GM12878 (cell line): ENCODE results near the gene PACS1. TPM values are rescaled to one million over a fixed set of nuclear protein-coding genes. Genes with fewer than 3 reads are reported as not detected.

ENCODE experiments used
- ATAC-seq: fragments of 200-7000 bp; cut with Tn5 transposase; 3 replicates; pipeline ENCODE4 v1.9.1; 2020; ENCODE audit warnings: mild to moderate bottlenecking, moderate library complexity
- BruUV-seq: library from RNA; stranded (reverse); fragments of 400-500 nt; replicated peaks from 2 replicates; lab custom pipeline; 2021; lab: Mats Ljungman, UMichigan
- CTCF ChIA-PET: fragments of 300-600 bp; sonication (Branson Sonifier 250); formaldehyde crosslinking; extraction: SDS; loops from one replicate; lab custom pipeline; 2021; ENCODE audit warnings: inconsistent platforms; lab: Yijun Ruan, JAX
- POLR2A ChIA-PET: fragments of 350-600 bp; formaldehyde crosslinking; extraction: SDS; loops from one replicate; lab custom pipeline; 2021; ENCODE audit warnings: inconsistent platforms; lab: Charles Lee
- RAD21 ChIA-PET: fragments of 300-600 bp; sonication (Branson Sonifier 250); formaldehyde crosslinking; loops from one replicate; lab custom pipeline; 2023; ENCODE audit warnings: antibody characterized with exemption; ENCODE audit not compliant: unreplicated experiment; lab: Charles Lee
- SMC1A ChIA-PET: fragments of 300-600 bp; sonication (Branson Sonifier 250); formaldehyde crosslinking; loops from one replicate; lab custom pipeline; 2023; ENCODE audit not compliant: unreplicated experiment, uncharacterized antibody; lab: Charles Lee
- DNase-seq: peaks from one replicate; pipeline ENCODE4 v3.0.0-alpha.2; 2011; ENCODE audit warnings: low read depth, low spot score
- FAIRE-seq: peaks from 3 replicates; lab custom pipeline; 2011; peaks lifted over from hg19 to GRCh38; lab: Jason Lieb, UNC
- H2AFZ ChIP-seq: 2 replicates; pipeline ENCODE4 v1.6.0; 2011; ENCODE audit warnings: low read depth, low read length, control low read depth; ENCODE audit not compliant: control insufficient read depth
- H3K27ac ChIP-seq: 2 replicates; pipeline ENCODE4 v1.5.1; 2011; ENCODE audit warnings: control low read depth; ENCODE audit not compliant: control insufficient read depth, insufficient read depth
- H3K27me3 ChIP-seq, 2 experiments: replicated peaks in 1 of 2; 2 replicates each; pipeline versions ENCODE4 v1.6.0 to v1.6.1; 2011; ENCODE audit warnings: low read length in 1 of 2; ENCODE audit not compliant: control insufficient read depth in 2 of 2, insufficient read depth in 2 of 2
- H3K36me3 ChIP-seq, 2 experiments: 2 replicates each; pipeline ENCODE4 v1.5.1; 2011; ENCODE audit warnings: low read length in 1 of 2; ENCODE audit not compliant: control insufficient read depth in 2 of 2, insufficient read depth in 2 of 2
- H3K4me1 ChIP-seq: 2 replicates; pipeline ENCODE4 v1.6.1; 2011; ENCODE audit warnings: mild to moderate bottlenecking, low read length, moderate library complexity, mixed read lengths; ENCODE audit not compliant: control insufficient read depth, insufficient read depth
- H3K4me2 ChIP-seq: 2 replicates; pipeline ENCODE4 v1.6.0; 2011; ENCODE audit warnings: control low read depth; ENCODE audit not compliant: control insufficient read depth, insufficient read depth
- H3K4me3 ChIP-seq: fragments of 200-600 bp; sonication (generic); 2 replicates; pipeline ENCODE4 v1.5.1; 2016
- H3K79me2 ChIP-seq: 2 replicates; pipeline ENCODE4 v1.6.0; 2011; ENCODE audit warnings: low read length; ENCODE audit not compliant: control insufficient read depth, insufficient read depth
- H3K9ac ChIP-seq: 2 replicates; pipeline ENCODE4 v1.8.0; 2011; ENCODE audit warnings: low read length, control low read depth, mixed read lengths; ENCODE audit not compliant: control insufficient read depth, insufficient read depth
- H3K9me3 ChIP-seq: replicated peaks from 3 replicates; pipeline ENCODE4 v1.5.1; 2011; ENCODE audit warnings: mild to moderate bottlenecking, low read length; ENCODE audit not compliant: control insufficient read depth, insufficient read depth
- H4K20me1 ChIP-seq: 2 replicates; pipeline ENCODE4 v1.6.0; 2011; ENCODE audit not compliant: control insufficient read depth, insufficient read depth
- CBFB ChIP-seq: IDR thresholded peaks from 2 replicates; pipeline ENCODE4 v1.6.1; 2016; ENCODE audit warnings: antibody characterized with exemption, low read depth
- FOXK2 ChIP-seq: fragments of 450-650 bp; IDR thresholded peaks from 2 replicates; pipeline ENCODE4 v1.6.1; 2017; ENCODE audit warnings: mild to moderate bottlenecking, moderate library complexity
- IKZF2 ChIP-seq, 2 experiments: fragments of 450-650 bp; IDR thresholded peaks; 2 replicates each; pipeline ENCODE4 v1.6.1; 2017; ENCODE audit warnings: mild to moderate bottlenecking in 2 of 2, moderate library complexity in 2 of 2
- POLR2A ChIP-seq: IDR thresholded peaks from 2 replicates; pipeline ENCODE4 v1.6.1; 2011; ENCODE audit warnings: low read depth, mild to moderate bottlenecking, low read length
- POLR2AphosphoS2 ChIP-seq: IDR thresholded peaks from 2 replicates; pipeline ENCODE4 v1.6.1; 2011; ENCODE audit warnings: low read depth, mild to moderate bottlenecking, low read length, improper control_type of control experiment, moderate library complexity
- SMARCA5 ChIP-seq: fragments of 450-650 bp; IDR thresholded peaks from 2 replicates; pipeline ENCODE4 v1.6.1; 2017; ENCODE audit warnings: mild to moderate bottlenecking
- SREBF2 ChIP-seq: IDR thresholded peaks from 2 replicates; pipeline ENCODE4 v1.6.1; 2012; ENCODE audit warnings: mild to moderate bottlenecking, low read length
- SRF ChIP-seq, 2 experiments: IDR thresholded peaks; 2 replicates each; pipeline ENCODE4 v1.6.1; 2011; ENCODE audit warnings: low read depth in 2 of 2, low read length in 2 of 2, mild to moderate bottlenecking in 1 of 2, moderate library complexity in 1 of 2
- TBL1XR1 ChIP-seq: IDR thresholded peaks from 2 replicates; pipeline ENCODE4 v1.6.1; 2012; ENCODE audit warnings: low read depth, low read length, improper control_type of control experiment
- USF1 ChIP-seq: IDR thresholded peaks from 2 replicates; pipeline ENCODE4 v1.6.1; 2011; ENCODE audit warnings: borderline replicate concordance, low read depth, mild to moderate bottlenecking, moderate library complexity, mixed read lengths, low read length; ENCODE audit not compliant: insufficient read depth; ENCODE audit errors: extremely low read length
- ZNF274 ChIP-seq: IDR thresholded peaks from one replicate; pipeline ENCODE4 v1.8.0; 2011; ENCODE audit not compliant: insufficient read length, insufficient read depth
- WGBS: methylation state at CpG from one replicate; pipeline ENCODE4 v1.1.6; 2016; ENCODE audit warnings: low lambda C conversion rate; ENCODE audit not compliant: insufficient replicate concordance, insufficient coverage; ENCODE audit errors: missing lambda C conversion rate; 5-methylcytosine and 5-hydroxymethylcytosine counted together
- in situ Hi-C: fragments of 300-500 bp; cut with MboI; formaldehyde crosslinking; loops from 9 replicates; pipeline ENCODE4 v1.14.3; 2018; ENCODE audit warnings: mixed read lengths
- intact Hi-C: fragments of 100-400 bp; cut with micrococcal nuclease; formaldehyde crosslinking; loops from one replicate; pipeline ENCODE4 v1.14.2; 2022; ENCODE audit not compliant: unreplicated experiment
- polyA plus RNA-seq, 11 experiments: library from polyadenylated mRNA; depleted of rRNA in 4 of 11; unstranded in 6 of 11; stranded (reverse) in 5 of 11; fragments of >200 nt; fragmentation: Nextera tagmentation in 4 of 11; fragmentation: Illumina TruSeq in 1 of 11; extraction: Ambion mirVana in 4 of 11; extraction: Trizol in 1 of 11; gene quantifications; 1 replicate in 1 of 11; 2 replicates in 10 of 11; pipeline versions ENCODE4 v1.2.1 to v1.2.3, GENCODE V29; 2011 to 2016; ENCODE audit warnings: inconsistent platforms in 2 of 11, missing spikeins in 2 of 11, low read depth in 1 of 11
- total RNA-seq, 4 experiments: library from RNA; depleted of rRNA in 3 of 4; stranded (reverse); fragments of >200 nt in 3 of 4; fragmentation: Illumina TruSeq in 1 of 4; extraction: Trizol in 1 of 4; gene quantifications; 2 replicates each; pipeline versions ENCODE4 v1.2.1 to v1.2.3, GENCODE V29; 2013 to 2021
- TF ChIP-seq, protein P1 (sequence below): IDR thresholded peaks from 2 replicates; pipeline ENCODE4 v1.6.1; 2012; ENCODE audit warnings: improper control_type of control experiment, low read depth, low read length; ENCODE audit not compliant: insufficient replicate concordance

The PACS1 gene
- total and polyA plus RNA-seq, 10 of the 15 experiments (the other 5 are each of a cell fraction or from before 2014, with no cell fraction given), result 1.1 to 74.3 (median 17.9) TPM

DNA sequence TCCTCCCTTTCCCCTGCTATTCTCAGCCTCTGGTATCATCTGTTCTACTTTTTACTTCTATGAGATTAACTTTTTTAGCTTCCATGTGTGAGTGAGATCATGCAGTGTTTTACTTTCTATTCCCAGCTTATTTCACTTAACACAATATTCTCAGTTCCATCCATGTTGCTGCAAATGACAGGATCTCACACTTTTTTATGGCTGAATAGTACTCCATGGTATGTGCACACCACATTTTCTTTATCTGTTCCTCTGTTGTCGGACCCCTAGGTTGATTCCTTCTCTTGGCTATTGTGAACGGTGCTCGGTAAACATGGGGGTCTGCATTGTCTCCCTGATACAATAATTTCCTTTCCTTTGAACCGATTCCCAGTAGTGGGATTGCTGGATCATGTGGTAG lies 117.4 kb downstream of the PACS1 start (continued):
- TF ChIP-seq, protein P1, sequence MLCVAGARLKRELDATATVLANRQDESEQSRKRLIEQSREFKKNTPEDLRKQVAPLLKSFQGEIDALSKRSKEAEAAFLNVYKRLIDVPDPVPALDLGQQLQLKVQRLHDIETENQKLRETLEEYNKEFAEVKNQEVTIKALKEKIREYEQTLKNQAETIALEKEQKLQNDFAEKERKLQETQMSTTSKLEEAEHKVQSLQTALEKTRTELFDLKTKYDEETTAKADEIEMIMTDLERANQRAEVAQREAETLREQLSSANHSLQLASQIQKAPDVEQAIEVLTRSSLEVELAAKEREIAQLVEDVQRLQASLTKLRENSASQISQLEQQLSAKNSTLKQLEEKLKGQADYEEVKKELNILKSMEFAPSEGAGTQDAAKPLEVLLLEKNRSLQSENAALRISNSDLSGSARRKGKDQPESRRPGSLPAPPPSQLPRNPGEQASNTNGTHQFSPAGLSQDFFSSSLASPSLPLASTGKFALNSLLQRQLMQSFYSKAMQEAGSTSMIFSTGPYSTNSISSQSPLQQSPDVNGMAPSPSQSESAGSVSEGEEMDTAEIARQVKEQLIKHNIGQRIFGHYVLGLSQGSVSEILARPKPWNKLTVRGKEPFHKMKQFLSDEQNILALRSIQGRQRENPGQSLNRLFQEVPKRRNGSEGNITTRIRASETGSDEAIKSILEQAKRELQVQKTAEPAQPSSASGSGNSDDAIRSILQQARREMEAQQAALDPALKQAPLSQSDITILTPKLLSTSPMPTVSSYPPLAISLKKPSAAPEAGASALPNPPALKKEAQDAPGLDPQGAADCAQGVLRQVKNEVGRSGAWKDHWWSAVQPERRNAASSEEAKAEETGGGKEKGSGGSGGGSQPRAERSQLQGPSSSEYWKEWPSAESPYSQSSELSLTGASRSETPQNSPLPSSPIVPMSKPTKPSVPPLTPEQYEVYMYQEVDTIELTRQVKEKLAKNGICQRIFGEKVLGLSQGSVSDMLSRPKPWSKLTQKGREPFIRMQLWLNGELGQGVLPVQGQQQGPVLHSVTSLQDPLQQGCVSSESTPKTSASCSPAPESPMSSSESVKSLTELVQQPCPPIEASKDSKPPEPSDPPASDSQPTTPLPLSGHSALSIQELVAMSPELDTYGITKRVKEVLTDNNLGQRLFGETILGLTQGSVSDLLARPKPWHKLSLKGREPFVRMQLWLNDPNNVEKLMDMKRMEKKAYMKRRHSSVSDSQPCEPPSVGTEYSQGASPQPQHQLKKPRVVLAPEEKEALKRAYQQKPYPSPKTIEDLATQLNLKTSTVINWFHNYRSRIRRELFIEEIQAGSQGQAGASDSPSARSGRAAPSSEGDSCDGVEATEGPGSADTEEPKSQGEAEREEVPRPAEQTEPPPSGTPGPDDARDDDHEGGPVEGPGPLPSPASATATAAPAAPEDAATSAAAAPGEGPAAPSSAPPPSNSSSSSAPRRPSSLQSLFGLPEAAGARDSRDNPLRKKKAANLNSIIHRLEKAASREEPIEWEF, result no peak
- TF ChIP-seq, all 136 proteins: peak for 0

DNA sequence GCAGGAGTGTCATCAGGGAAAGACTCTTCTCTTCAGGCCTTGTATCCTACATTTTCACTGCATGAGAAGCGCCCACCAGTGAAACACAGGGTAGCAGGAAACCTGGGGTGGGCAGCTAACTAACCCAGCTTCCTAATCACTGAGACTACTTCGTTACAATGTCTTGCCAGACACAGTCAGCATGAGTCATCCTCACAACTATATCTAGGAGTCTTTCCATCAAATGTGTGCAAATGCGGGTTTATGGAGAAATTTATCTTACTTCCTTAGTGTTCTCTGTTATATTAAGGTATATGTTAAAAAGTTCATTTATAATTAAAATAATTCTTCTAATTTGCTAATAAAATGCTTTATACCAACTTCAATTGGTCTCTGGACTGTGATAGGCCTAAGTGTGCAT lies 118.5 kb downstream of the PACS1 start:
- FAIRE-seq, result no peak

More for the DNA sequence above, 118.5 kb downstream of the PACS1 start:
- BruUV-seq, result no TSS peak
- ChIA-PET POLR2A (interaction anchor here (0.6 to 0.7 kb wide), 3 partner anchors 40 to 268 kb away, joined by 4 to 5 read pairs (median 4); no protein-coding TSS in a partner anchor), SMC1A (interaction anchor here (1.5 kb wide), 1 partner anchor 34 kb away, joined by 4 read pairs; no protein-coding TSS in a partner anchor), CTCF (no interaction called here), RAD21 (no interaction called here)
- TF ChIP-seq SRF (IDR thresholded peaks at IDR 0.05; ENCODE audit: low read depth in 2 of 2, low read length in 2 of 2) (no peak), USF1 (no peak), ZNF274 (no peak), TBL1XR1 (no peak), SMARCA5 (no peak), FOXK2 (no peak), POLR2AphosphoS2 (no peak), SREBF2 (no peak), IKZF2 (IDR thresholded peaks at IDR 0.05) (no peak), CBFB (no peak), POLR2A (no peak)
- in situ Hi-C loops, result no loop called here
- H3K9me3 ChIP-seq, result no peaks in the 10 kb centered on the region
- ATAC-seq (no peak), DNase-seq (no peak)
- peaks cover 4% of the 10 kb centered on the region for H3K79me2 ChIP-seq
- intact Hi-C loops, result no loop called here
- no peaks in the 10 kb centered on the region; the same call in 1 of the 2 replicates for H3K4me1 ChIP-seq
- no peak overlapping the region for H2AFZ ChIP-seq
- no peaks in the 10 kb centered on the region for H3K27me3 ChIP-seq
- H3K36me3 ChIP-seq, result peaks cover 0 to 1% of the 10 kb centered on the region in 2 experiments; a peak in 2 of 4 replicates
- 80% methylated on average over 3 of the region's 3 CpGs for WGBS
- no peak overlapping the region for H3K9ac ChIP-seq
- no peaks in the 10 kb centered on the region for H4K20me1 ChIP-seq
- H3K4me2 ChIP-seq, result no peak overlapping the region
- no peak overlapping the region for H3K4me3 ChIP-seq
- no peak overlapping the region for H3K27ac ChIP-seq
